HEK293 (cell line): Measurements from ENCODE around the gene CPB2.

Source experiments
- CTCF ChIA-PET: fragments of 350-600 bp; formaldehyde crosslinking; extraction: SDS; loops from one replicate; lab custom pipeline; 2021; ENCODE audit warnings: antibody characterized with exemption; lab: Yijun Ruan, JAX
- POLR2A ChIA-PET: fragments of 300-600 bp; formaldehyde crosslinking; extraction: SDS; loops from one replicate; lab custom pipeline; 2020; ENCODE audit warnings: antibody characterized with exemption, inconsistent platforms; lab: Yijun Ruan, JAX
- H3K27ac ChIP-seq: fragments of 200-500 bp; sonication (Bioruptor generic); 2 replicates; pipeline ENCODE4 v1.5.1; 2014; ENCODE audit warnings: low read depth, low read length, control low read depth, inconsistent platforms; ENCODE audit errors: extremely low read depth
- H3K36me3 ChIP-seq, 2 experiments: fragments of 200-500 bp in 1 of 2; sonication (Bioruptor generic) in 1 of 2; 1 replicate in 1 of 2; 2 replicates in 1 of 2; pipeline ENCODE4 v1.5.1; 2014 to 2017; ENCODE audit warnings: inconsistent platforms in 2 of 2, low read length in 2 of 2; ENCODE audit not compliant: control insufficient read depth in 2 of 2, insufficient read depth in 1 of 2
- H3K4me1 ChIP-seq: fragments of 200-500 bp; sonication (Bioruptor generic); 2 replicates; pipeline ENCODE4 v1.5.1; 2014; ENCODE audit warnings: mild to moderate bottlenecking, low read length, inconsistent platforms; ENCODE audit not compliant: control insufficient read depth, insufficient read depth
- H3K4me3 ChIP-seq: 2 replicates; pipeline ENCODE4 v1.5.1; 2011; ENCODE audit warnings: low read depth, mild to moderate bottlenecking, control low read depth, low read length, moderate library complexity
- H3K9me3 ChIP-seq: fragments of 200-500 bp; sonication (Bioruptor generic); 2 replicates; pipeline ENCODE4 v1.5.1; 2014; ENCODE audit warnings: low read depth, low read length, inconsistent platforms; ENCODE audit not compliant: control insufficient read depth, insufficient read depth
- FEZF1 ChIP-seq: fragments of 450-650 bp; formaldehyde crosslinking; IDR thresholded peaks from 2 replicates; pipeline ENCODE4 v1.5.1; 2016; ENCODE audit warnings: missing biosample characterization, missing genetic modification characterization
- GLIS1 ChIP-seq: fragments of 450-650 bp; formaldehyde crosslinking; IDR thresholded peaks from 2 replicates; pipeline ENCODE4 v1.5.1; 2016; ENCODE audit warnings: missing biosample characterization, missing genetic modification characterization
- SP2 ChIP-seq: fragments of 450-650 bp; formaldehyde crosslinking; IDR thresholded peaks from 2 replicates; pipeline ENCODE4 v1.5.1; 2016; ENCODE audit warnings: missing biosample characterization, missing genetic modification characterization
- ZFP3 ChIP-seq: fragments of 450-650 bp; formaldehyde crosslinking; IDR thresholded peaks from 2 replicates; pipeline ENCODE4 v1.5.1; 2016; ENCODE audit warnings: low read depth, missing biosample characterization, missing genetic modification characterization
- ZFP69B ChIP-seq: fragments of 450-650 bp; formaldehyde crosslinking; IDR thresholded peaks from 2 replicates; pipeline ENCODE4 v1.5.1; 2016; ENCODE audit warnings: missing biosample characterization, missing genetic modification characterization
- ZNF292 ChIP-seq: fragments of 450-650 bp; formaldehyde crosslinking; IDR thresholded peaks from 2 replicates; pipeline ENCODE4 v1.5.1; 2016; ENCODE audit warnings: low read depth, missing biosample characterization, missing genetic modification characterization, borderline replicate concordance
- ZNF366 ChIP-seq: fragments of 450-650 bp; formaldehyde crosslinking; conservative IDR thresholded peaks from 2 replicates; pipeline ENCODE4 v1.5.1; 2016; ENCODE audit warnings: missing biosample characterization, missing genetic modification characterization
- ZNF404 ChIP-seq: fragments of 450-650 bp; formaldehyde crosslinking; IDR thresholded peaks from 2 replicates; pipeline ENCODE4 v1.5.1; 2017; ENCODE audit warnings: missing biosample characterization, missing genetic modification characterization
- ZNF426 ChIP-seq: fragments of 450-650 bp; formaldehyde crosslinking; IDR thresholded peaks from 2 replicates; pipeline ENCODE4 v1.5.1; 2017; ENCODE audit warnings: missing biosample characterization, missing genetic modification characterization, mild to moderate bottlenecking, inconsistent platforms, moderate library complexity
- ZNF518A ChIP-seq: fragments of 450-650 bp; formaldehyde crosslinking; conservative IDR thresholded peaks from 2 replicates; pipeline ENCODE4 v1.5.1; 2016; ENCODE audit warnings: low read depth, missing biosample characterization, missing genetic modification characterization
- ZNF623 ChIP-seq: fragments of 450-650 bp; formaldehyde crosslinking; IDR thresholded peaks from 2 replicates; pipeline ENCODE4 v1.5.1; 2016; ENCODE audit warnings: missing biosample characterization, missing genetic modification characterization
- ZNF660 ChIP-seq: fragments of 450-650 bp; IDR thresholded peaks from 2 replicates; pipeline ENCODE4 v1.5.1; 2018; ENCODE audit warnings: missing biosample characterization, mild to moderate bottlenecking, missing genetic modification characterization
- ZNF664 ChIP-seq: fragments of 450-650 bp; formaldehyde crosslinking; IDR thresholded peaks from 2 replicates; pipeline ENCODE4 v1.5.1; 2016; ENCODE audit warnings: missing biosample characterization, missing genetic modification characterization
- TF ChIP-seq, protein P1 (sequence below): fragments of 450-650 bp; formaldehyde crosslinking; IDR thresholded peaks from 2 replicates; pipeline ENCODE4 v1.5.1; 2017; ENCODE audit warnings: missing biosample characterization, missing genetic modification characterization

The CPB2 gene

GRCh38 chr13:46119883-46120614, 15.2 kb upstream of the CPB2 start (continued):
- TF ChIP-seq ZNF404 (tag by site-specific recombination) (no peak), FEZF1 (tag by site-specific recombination) (peak; percentile 16; the same call in 1 of the 2 replicates), ZNF292 (tag by site-specific recombination) (no peak), GLIS1 (tag by site-specific recombination) (peak; percentile 90), ZNF660 (tag by site-specific recombination) (peak; percentile 96), ZFP3 (tag by site-specific recombination) (no peak), ZNF518A (tag by site-specific recombination) (0 out of 2 replicates have a peak, but pooled peaks have one; percentile 22)
- TF ChIP-seq, all 188 proteins: peak for 28

DNA sequence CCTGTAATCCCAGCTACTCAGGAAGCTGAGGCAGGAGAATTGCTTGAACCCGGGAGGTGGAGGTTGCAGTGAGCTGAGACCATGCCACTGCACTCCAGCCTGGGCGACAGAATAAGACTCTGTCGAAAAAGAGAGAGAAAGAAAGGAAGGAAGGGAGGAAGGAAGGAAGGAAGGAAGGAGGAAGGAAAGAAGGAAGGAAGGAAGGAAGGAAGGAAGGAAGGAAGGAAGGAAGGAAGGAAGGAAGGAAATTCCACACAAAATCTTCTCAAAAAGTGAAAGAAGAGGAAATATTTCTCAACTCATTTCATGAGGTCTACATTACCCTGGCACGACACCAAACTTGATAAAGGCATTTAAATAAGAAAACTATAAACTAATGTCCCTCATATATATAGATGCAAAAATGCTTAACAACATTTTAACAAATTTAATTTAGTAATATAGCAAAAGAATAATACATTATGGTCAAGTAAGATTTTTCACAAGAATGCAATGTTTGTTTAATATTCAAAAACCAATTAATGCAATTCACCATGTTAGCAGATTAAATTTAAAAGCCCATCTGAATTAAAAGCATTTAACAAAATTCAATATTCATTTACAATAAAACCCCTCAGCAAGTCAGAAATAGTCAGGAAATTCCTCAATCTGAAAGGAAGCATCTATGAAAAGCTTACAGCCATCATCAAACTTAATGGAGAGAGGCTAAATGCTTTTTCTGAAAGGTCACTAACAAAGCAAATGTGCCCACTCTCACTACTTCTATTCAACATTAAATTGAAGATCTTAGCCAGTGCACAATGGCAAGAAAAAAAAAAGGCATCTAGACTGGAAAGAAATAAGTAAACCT, 12.0 kb upstream of the CPB2 start:
- TF ChIP-seq ZNF366 (tag by site-specific recombination) (peak; percentile 86), ZFP69B (no peak)
- POLR2A ChIA-PET = no interaction called here
- peaks cover 3% of the 10 kb centered on the region; the same call in 1 of the 2 replicates for H3K4me1 ChIP-seq
- H3K36me3 ChIP-seq = no peaks in the 10 kb centered on the region
- H3K27ac ChIP-seq = no peak overlapping the region
- no peaks in the 10 kb centered on the region for H3K9me3 ChIP-seq
- H3K4me3 ChIP-seq = no peak overlapping the region
- CTCF ChIA-PET = no interaction called here

- Histone ChIP-seq H3K9me3 (no peaks in the 10 kb centered on the region), H3K4me1 (no peaks in the 10 kb centered on the region), H3K4me3 (no peak overlapping the region), H3K36me3 (no peaks in the 10 kb centered on the region), H3K27ac (no peak overlapping the region)
- ChIA-PET POLR2A (no interaction called here), CTCF (interaction anchor here (1.0 kb wide), 1 partner anchor 59 kb away, joined by 3 read pairs; no protein-coding TSS in a partner anchor)
- no peak for TF ChIP-seq ZNF623 (tag by site-specific recombination)
- TF ChIP-seq, protein P1, sequence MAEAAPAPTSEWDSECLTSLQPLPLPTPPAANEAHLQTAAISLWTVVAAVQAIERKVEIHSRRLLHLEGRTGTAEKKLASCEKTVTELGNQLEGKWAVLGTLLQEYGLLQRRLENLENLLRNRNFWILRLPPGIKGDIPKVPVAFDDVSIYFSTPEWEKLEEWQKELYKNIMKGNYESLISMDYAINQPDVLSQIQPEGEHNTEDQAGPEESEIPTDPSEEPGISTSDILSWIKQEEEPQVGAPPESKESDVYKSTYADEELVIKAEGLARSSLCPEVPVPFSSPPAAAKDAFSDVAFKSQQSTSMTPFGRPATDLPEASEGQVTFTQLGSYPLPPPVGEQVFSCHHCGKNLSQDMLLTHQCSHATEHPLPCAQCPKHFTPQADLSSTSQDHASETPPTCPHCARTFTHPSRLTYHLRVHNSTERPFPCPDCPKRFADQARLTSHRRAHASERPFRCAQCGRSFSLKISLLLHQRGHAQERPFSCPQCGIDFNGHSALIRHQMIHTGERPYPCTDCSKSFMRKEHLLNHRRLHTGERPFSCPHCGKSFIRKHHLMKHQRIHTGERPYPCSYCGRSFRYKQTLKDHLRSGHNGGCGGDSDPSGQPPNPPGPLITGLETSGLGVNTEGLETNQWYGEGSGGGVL (tag by site-specific recombination) = no peak
- no peak for TF ChIP-seq SP2 (tag by site-specific recombination)
- no peak for TF ChIP-seq ZNF426 (tag by site-specific recombination)
- no peak for TF ChIP-seq ZNF664 (tag by site-specific recombination)
These were observed 9.8 kb upstream of the CPB2 start for GRCh38 chr13:46114613-46115012.
